Hepatocyte (in vitro differentiated cells): ENCODE data around the gene XRCC6.

Experiments used
- CTCF ChIP-seq: fragments of 200-600 bp; sonication (generic); IDR thresholded peaks from 2 replicates; pipeline ENCODE4 v1.5.1; 2016; ENCODE audit warnings: antibody characterized with exemption, mild to moderate bottlenecking; ENCODE audit not compliant: poor library complexity
- EZH2 ChIP-seq: fragments of 200-600 bp; sonication (generic); IDR thresholded peaks from 2 replicates; pipeline ENCODE4 v1.6.1; 2016; ENCODE audit warnings: antibody characterized with exemption, mild to moderate bottlenecking, borderline replicate concordance

GRCh38 chr22:41585898-41586297, 35.2 kb upstream of the XRCC6 start:
- TF ChIP-seq CTCF (no peak), EZH2 (no peak)
